ENCODE results near the gene LCLAT1.

LCLAT1 gene

GRCh38 chr2:30567317-30567716 lies 120.3 kb downstream of the LCLAT1 start:
- TF ChIP-seq GATA1 (IDR thresholded peaks at IDR 0.05; ENCODE audit: low read depth, low read length) (no peak), POLR2A (IDR thresholded peaks at IDR 0.05; ENCODE audit: low read length) (no peak)

DNA sequence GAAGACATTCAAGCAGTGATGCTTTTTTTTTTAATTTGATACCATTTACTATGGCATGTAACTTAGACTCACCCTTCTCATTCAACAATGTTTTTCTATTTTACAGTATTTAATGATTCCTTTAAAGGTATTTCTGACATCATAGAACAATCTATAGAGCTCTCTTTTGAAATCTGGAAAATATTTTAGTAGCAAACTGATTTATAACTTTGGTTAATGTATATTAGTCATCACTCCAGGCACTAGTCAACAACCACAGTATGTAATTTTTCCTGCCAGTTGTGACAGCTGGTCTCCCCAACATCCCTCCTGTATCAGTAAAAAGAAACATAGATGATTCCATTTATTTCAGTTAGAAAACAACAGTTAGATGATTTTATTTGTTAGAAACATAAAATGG lies 122.9 kb downstream of the LCLAT1 start:
- no peak for TF ChIP-seq GATA1 (IDR thresholded peaks at IDR 0.05; ENCODE audit: low read depth, low read length)
- no peak for TF ChIP-seq POLR2A (IDR thresholded peaks at IDR 0.05; ENCODE audit: low read length)
- DNase-seq, result no peak

More at GRCh38 chr2:30567317-30567716, 120.3 kb downstream of the LCLAT1 start:
- DNase-seq, result no peak

DNA sequence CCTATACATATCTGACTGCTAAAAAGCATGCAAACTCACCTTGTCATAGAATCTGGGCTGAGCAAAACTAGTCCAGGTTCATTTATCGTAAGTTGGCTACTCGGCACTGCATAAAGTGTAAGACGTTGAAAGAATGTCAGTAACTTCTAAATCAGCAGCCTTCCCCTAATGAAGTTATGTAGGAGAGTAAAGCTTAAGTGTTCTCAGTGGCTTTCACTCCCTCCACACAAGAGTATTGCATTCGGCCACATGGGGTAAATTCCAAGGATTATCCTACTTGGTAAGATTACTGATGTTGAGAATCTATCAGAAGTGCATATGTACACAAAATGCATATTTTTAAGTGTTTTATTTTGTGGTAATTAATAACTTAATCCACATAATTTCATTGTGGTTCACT lies 130.1 kb downstream of the LCLAT1 start:
- TF ChIP-seq GATA1 (IDR thresholded peaks at IDR 0.05; ENCODE audit: low read depth, low read length) (no peak), POLR2A (IDR thresholded peaks at IDR 0.05; ENCODE audit: low read length) (no peak)

GRCh38 chr2:30580391-30580790 lies 133.3 kb downstream of the LCLAT1 start:
- TF ChIP-seq GATA1 (IDR thresholded peaks at IDR 0.05; ENCODE audit: low read depth, low read length), result no peak
- no peak for TF ChIP-seq POLR2A (IDR thresholded peaks at IDR 0.05; ENCODE audit: low read length)
- DNase-seq, result no peak

More for the DNA sequence above, 130.1 kb downstream of the LCLAT1 start:
- no peak for DNase-seq

DNA sequence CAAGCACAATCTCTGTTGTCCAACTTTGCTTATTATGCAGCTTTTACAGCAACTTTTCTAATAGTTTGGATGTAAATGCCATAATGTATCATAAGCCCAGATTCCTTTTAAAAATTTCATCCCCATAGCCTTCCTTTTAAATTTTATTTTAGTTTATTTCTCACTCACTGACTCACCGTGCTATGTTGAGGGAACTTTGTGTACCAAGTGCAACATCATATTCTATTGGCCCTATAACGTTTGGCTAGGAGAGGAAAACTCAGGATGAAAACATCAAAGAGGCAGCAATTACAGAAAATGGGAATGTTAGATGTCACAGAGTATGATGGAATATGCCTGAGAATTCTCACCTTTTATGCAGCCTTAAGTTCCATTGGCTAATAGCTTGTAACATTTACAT lies 135.5 kb downstream of the LCLAT1 start:
- TF ChIP-seq GATA1 (IDR thresholded peaks at IDR 0.05; ENCODE audit: low read depth, low read length) (no peak), POLR2A (IDR thresholded peaks at IDR 0.05; ENCODE audit: low read length) (no peak)

DNA sequence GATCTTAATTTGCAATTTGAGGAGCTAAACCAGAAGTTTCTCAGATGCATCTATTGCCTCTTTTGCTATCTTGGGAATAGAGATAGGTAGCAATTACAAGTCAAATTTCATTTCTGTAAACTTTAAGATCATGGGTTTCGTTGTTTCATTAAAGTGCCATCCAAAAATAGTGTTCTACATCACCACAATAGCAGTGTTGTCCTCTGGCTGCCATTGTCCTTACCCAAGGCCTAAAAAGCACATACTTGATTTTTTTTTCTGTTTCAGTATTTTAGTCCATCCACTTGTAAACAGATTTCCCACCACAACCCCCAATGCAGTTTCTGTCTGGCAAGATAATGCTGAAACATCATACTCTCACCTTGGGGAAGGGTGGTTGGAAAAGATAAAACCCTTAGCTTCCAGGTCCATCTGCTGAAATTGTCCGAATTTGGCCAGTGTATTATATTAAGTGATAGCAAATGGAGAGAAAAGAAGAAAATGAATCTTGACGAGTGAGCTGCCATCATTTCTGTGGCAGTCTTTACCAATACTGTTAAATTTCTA lies 136.2 kb downstream of the LCLAT1 start:
- peak in 1 of 2 experiments; percentile 10 for DNase-seq

More for the DNA sequence above, 135.5 kb downstream of the LCLAT1 start:
- DNase-seq, result no peak

DNA sequence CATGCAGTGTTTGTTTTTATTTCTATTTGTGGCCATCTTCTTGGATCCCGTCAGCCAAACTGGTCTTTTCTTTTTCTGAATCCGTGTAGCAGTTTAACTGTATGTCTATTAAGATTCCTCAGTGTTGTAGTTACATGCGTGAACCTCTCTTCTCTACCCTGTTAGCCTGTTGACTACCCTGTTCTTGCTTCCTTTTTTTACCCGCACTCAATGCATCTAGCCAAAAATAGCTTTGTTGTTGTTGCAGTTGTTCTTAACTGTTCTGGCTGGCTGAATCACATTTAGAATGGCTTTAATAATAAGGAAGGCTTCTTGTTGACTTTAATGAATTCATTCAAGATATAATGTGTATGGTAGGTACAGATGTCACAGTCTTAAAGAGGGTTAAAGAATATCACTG lies 137.1 kb downstream of the LCLAT1 start:
- TF ChIP-seq POLR2A (IDR thresholded peaks at IDR 0.05; ENCODE audit: low read length), result no peak
- TF ChIP-seq GATA1 (IDR thresholded peaks at IDR 0.05; ENCODE audit: low read depth, low read length), result no peak
- DNase-seq, result no peak

More for the DNA sequence above, 136.2 kb downstream of the LCLAT1 start:
- TF ChIP-seq GATA1 (IDR thresholded peaks at IDR 0.05; ENCODE audit: low read depth, low read length) (no peak), POLR2A (IDR thresholded peaks at IDR 0.05; ENCODE audit: low read length) (no peak)

DNA sequence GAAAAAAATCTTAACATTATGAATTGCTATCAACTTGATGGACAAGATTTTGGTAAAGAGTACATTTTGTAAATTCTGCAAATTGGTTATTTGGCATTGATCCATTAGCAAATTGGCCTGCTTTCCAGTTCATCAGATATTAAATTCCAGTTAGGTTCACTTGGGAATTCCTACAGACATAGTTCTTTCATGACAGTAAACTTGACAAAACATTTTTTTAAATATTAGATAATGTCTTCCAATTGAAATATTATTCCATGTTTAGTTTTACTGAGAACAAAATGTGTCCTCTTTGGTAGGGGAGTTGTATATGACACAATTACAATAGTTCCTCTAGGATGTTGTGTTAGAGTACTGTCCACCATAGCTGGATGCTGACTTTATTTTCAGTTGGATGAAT lies 141.9 kb downstream of the LCLAT1 start:
- no peak for TF ChIP-seq POLR2A (IDR thresholded peaks at IDR 0.05; ENCODE audit: low read length)
- no peak for TF ChIP-seq GATA1 (IDR thresholded peaks at IDR 0.05; ENCODE audit: low read depth, low read length)
- DNase-seq, result no peak

DNA sequence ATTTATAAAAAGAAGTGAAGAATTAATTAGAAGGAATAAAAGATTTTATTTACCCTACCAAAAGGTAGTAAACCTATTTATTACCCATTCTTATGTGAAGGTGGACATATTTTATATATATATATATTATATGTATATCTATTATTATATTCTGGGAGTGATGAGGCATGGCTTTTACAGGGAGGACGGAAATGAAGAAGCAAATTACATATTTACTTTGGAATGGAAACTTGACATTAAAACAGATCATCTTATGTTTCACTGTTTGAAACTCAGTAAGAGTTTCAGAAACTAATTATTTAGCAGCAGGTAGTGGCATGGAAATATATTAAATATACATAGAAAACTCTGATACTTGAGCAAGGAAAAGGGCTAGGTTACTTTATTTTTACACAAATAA lies 143.4 kb downstream of the LCLAT1 start:
- TF ChIP-seq POLR2A (IDR thresholded peaks at IDR 0.05; ENCODE audit: low read length), result no peak
- TF ChIP-seq GATA1 (IDR thresholded peaks at IDR 0.05; ENCODE audit: low read depth, low read length), result no peak

DNA sequence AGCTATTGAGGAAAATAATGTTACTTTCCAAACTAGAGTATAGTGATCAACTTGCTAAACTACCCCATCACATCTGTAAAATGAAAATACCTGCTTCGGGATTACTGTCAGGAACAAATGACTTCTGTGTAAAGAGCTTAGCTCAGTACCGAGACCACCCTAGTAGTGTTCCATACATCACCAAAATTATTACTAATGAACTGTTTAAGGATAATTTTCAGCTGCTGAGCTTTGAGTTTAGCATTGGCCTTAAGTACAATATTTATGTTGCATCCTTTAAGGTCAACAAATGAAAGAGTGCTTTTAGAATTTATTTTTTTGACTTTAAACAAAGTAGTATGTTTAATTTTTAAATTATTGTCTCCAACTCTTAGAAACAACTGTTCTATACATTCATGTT lies 144.1 kb downstream of the LCLAT1 start:
- no peak for DNase-seq
- TF ChIP-seq POLR2A (IDR thresholded peaks at IDR 0.05; ENCODE audit: low read length) (no peak), GATA1 (IDR thresholded peaks at IDR 0.05; ENCODE audit: low read depth, low read length) (no peak)

More for the DNA sequence above, 143.4 kb downstream of the LCLAT1 start:
- no peak for DNase-seq

DNA sequence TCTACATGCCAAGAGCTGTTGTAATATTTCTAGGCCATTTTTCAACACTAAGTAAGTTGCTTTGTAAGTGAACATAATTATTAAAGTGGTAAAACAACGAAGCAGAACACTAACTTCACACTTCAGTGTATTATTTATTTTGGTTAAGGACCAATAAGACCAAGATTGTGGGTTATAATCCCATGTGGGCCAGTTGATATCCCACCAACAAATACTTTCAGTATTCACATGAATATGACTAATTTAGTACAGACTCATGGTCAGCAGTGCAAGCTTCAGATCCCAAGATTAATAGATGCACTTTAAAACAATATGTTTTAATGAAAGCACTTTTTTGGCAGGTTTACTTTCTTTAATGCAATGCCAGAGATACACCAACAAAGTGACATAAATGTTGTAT lies 154.3 kb downstream of the LCLAT1 start:
- no peak for DNase-seq
- TF ChIP-seq GATA1 (IDR thresholded peaks at IDR 0.05; ENCODE audit: low read depth, low read length), result no peak
- no peak for TF ChIP-seq POLR2A (IDR thresholded peaks at IDR 0.05; ENCODE audit: low read length)

- DNase-seq, result no peak
- no peak for TF ChIP-seq GATA1 (IDR thresholded peaks at IDR 0.05; ENCODE audit: low read depth, low read length)
- no peak for TF ChIP-seq POLR2A (IDR thresholded peaks at IDR 0.05; ENCODE audit: low read length)
Observed at GRCh38 chr2:30605197-30605596, 158.2 kb downstream of the LCLAT1 start.

GRCh38 chr2:30608643-30609042 lies 161.6 kb downstream of the LCLAT1 start:
- TF ChIP-seq POLR2A (IDR thresholded peaks at IDR 0.05; ENCODE audit: low read length) (no peak), GATA1 (IDR thresholded peaks at IDR 0.05; ENCODE audit: low read depth, low read length) (no peak)
- peak; percentile 63 to 67 for DNase-seq

DNA sequence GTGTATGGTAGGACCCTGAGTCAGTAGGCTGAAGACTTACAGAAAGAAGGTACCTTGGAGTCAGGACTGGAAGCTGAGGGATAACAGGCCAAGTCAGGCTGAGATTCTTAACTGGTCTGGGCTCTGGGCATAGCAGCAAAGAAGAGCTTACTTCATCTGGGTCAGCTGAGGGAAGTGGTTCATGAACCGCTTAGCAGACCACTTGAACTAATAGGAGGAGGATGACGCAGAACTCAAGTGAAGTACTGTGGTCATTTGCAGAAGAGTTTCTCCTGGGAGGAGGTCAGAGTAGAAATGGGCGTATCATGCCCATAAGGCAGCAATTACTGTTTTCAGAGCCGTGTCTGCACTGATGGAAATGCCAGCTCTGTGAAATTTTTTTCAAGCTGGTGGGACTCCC lies 164.5 kb downstream of the LCLAT1 start:
- no peak for DNase-seq

GRCh38 chr2:30612371-30612770 lies 165.3 kb downstream of the LCLAT1 start:
- no peak for DNase-seq
- TF ChIP-seq GATA1 (IDR thresholded peaks at IDR 0.05; ENCODE audit: low read depth, low read length) (no peak), POLR2A (IDR thresholded peaks at IDR 0.05; ENCODE audit: low read length) (no peak)

More for the DNA sequence above, 164.5 kb downstream of the LCLAT1 start:
- TF ChIP-seq GATA1 (IDR thresholded peaks at IDR 0.05; ENCODE audit: low read depth, low read length) (no peak), POLR2A (IDR thresholded peaks at IDR 0.05; ENCODE audit: low read length) (no peak)

All from erythroblast (primary cell).